Measurements from ENCODE around the gene FATE1. TPM values are rescaled to one million over a fixed set of nuclear protein-coding genes. Genes with fewer than 3 reads are reported as not detected.

The FATE1 gene
- total RNA-seq, 1 donor from 2014 or later: not detected

GRCh38 chrX:151742311-151742710 lies 26.5 kb downstream of the FATE1 start:
- peak; percentile 62 for FAIRE-seq
- H3K9me3 Mint-ChIP-seq (ENCODE audit: unreplicated experiment): peaks cover 2% of the 10 kb centered on the region
- H3K27ac Mint-ChIP-seq (ENCODE audit: unreplicated experiment): no peak overlapping the region

GRCh38 chrX:151743651-151744470 lies 28.0 kb downstream of the FATE1 start:
- H3K27me3 Mint-ChIP-seq (ENCODE audit: low read depth, unreplicated experiment): peaks cover 3% of the 10 kb centered on the region
- no peak overlapping the region for H2AFZ ChIP-seq (ENCODE audit: low read depth, low read length)
- H3K9me3 Mint-ChIP-seq (ENCODE audit: unreplicated experiment): peaks cover 2% of the 10 kb centered on the region
- no peak for TF ChIP-seq EZH2 (IDR thresholded peaks at IDR 0.05; ENCODE audit: insufficient read depth, low read length)
- H3K27ac Mint-ChIP-seq (ENCODE audit: unreplicated experiment): no peak overlapping the region
- no peaks in the 10 kb centered on the region for H3K79me2 ChIP-seq (ENCODE audit: insufficient read depth, low read length)
- no peak overlapping the region for H3K4me3 ChIP-seq (ENCODE audit: insufficient read depth, low read depth, low read length)
- H3K27me3 ChIP-seq (ENCODE audit: insufficient read depth, low read length): no peaks in the 10 kb centered on the region
- DNase-seq (ENCODE audit: low read depth) (no peak), FAIRE-seq (no peak)
- H3K27ac ChIP-seq (ENCODE audit: low read depth, low read length): no peak overlapping the region
- no peaks in the 10 kb centered on the region for H3K4me1 ChIP-seq (ENCODE audit: insufficient read depth, low read length)
- no peaks in the 10 kb centered on the region for H4K20me1 ChIP-seq (ENCODE audit: insufficient read depth, low read length)
- no peak overlapping the region for H3K4me3 Mint-ChIP-seq (ENCODE audit: unreplicated experiment)
- no peaks in the 10 kb centered on the region for H3K36me3 ChIP-seq (ENCODE audit: insufficient read depth, low read length)
- H3K4me2 ChIP-seq (ENCODE audit: low read length): no peak overlapping the region
- no peaks in the 10 kb centered on the region for H3K9me3 ChIP-seq (ENCODE audit: insufficient read depth, low read depth, low read length)
- H3K36me3 Mint-ChIP-seq (ENCODE audit: low read depth, unreplicated experiment): no peaks in the 10 kb centered on the region
- H3K4me1 Mint-ChIP-seq (ENCODE audit: low read depth, unreplicated experiment): no peaks in the 10 kb centered on the region
- no peak overlapping the region for H3K9ac ChIP-seq (ENCODE audit: low read length)

More at GRCh38 chrX:151742311-151742710, 26.5 kb downstream of the FATE1 start:
- no peak overlapping the region for H3K4me2 ChIP-seq (ENCODE audit: low read length)
- no peaks in the 10 kb centered on the region for H3K9me3 ChIP-seq (ENCODE audit: insufficient read depth, low read depth, low read length)
- no peaks in the 10 kb centered on the region for H4K20me1 ChIP-seq (ENCODE audit: insufficient read depth, low read length)
- no peak overlapping the region for H2AFZ ChIP-seq (ENCODE audit: low read depth, low read length)
- no peak overlapping the region for H3K4me3 ChIP-seq (ENCODE audit: insufficient read depth, low read depth, low read length)
- no peaks in the 10 kb centered on the region for H3K36me3 Mint-ChIP-seq (ENCODE audit: low read depth, unreplicated experiment)
- no peak overlapping the region for H3K27ac ChIP-seq (ENCODE audit: low read depth, low read length)
- H3K4me1 Mint-ChIP-seq (ENCODE audit: low read depth, unreplicated experiment): no peaks in the 10 kb centered on the region
- TF ChIP-seq CTCF (IDR thresholded peaks at IDR 0.05; ENCODE audit: insufficient read depth, low read depth, low read length) (no peak), EZH2 (IDR thresholded peaks at IDR 0.05; ENCODE audit: insufficient read depth, low read length) (no peak)
- peaks cover 5% of the 10 kb centered on the region for H3K27me3 Mint-ChIP-seq (ENCODE audit: low read depth, unreplicated experiment)
- H3K4me3 Mint-ChIP-seq (ENCODE audit: unreplicated experiment): no peak overlapping the region
- H3K36me3 ChIP-seq (ENCODE audit: insufficient read depth, low read length): no peaks in the 10 kb centered on the region
- no peak overlapping the region for H3K9ac ChIP-seq (ENCODE audit: low read length)
- no peaks in the 10 kb centered on the region for H3K4me1 ChIP-seq (ENCODE audit: insufficient read depth, low read length)
- no peak for DNase-seq (ENCODE audit: low read depth)
- H3K27me3 ChIP-seq (ENCODE audit: insufficient read depth, low read length): no peaks in the 10 kb centered on the region
- no peaks in the 10 kb centered on the region for H3K79me2 ChIP-seq (ENCODE audit: insufficient read depth, low read length)

- Histone ChIP-seq H4K20me1 (ENCODE audit: insufficient read depth, low read length) (no peaks in the 10 kb centered on the region), H3K36me3 (ENCODE audit: insufficient read depth, low read length) (no peaks in the 10 kb centered on the region), H2AFZ (ENCODE audit: low read depth, low read length) (no peak overlapping the region), H3K4me2 (ENCODE audit: low read length) (no peak overlapping the region), H3K9me3 (ENCODE audit: insufficient read depth, low read depth, low read length) (no peaks in the 10 kb centered on the region), H3K79me2 (ENCODE audit: insufficient read depth, low read length) (no peaks in the 10 kb centered on the region), H3K27me3 (ENCODE audit: insufficient read depth, low read length) (no peaks in the 10 kb centered on the region), H3K27ac (ENCODE audit: low read depth, low read length) (no peak overlapping the region), H3K4me1 (ENCODE audit: insufficient read depth, low read length) (no peaks in the 10 kb centered on the region), H3K9ac (ENCODE audit: low read length) (no peak overlapping the region), H3K4me3 (ENCODE audit: insufficient read depth, low read depth, low read length) (no peak overlapping the region)
- DNase-seq (ENCODE audit: low read depth) (no peak), FAIRE-seq (no peak)
- Mint-ChIP-seq H3K4me1 (ENCODE audit: low read depth, unreplicated experiment) (no peaks in the 10 kb centered on the region), H3K27me3 (ENCODE audit: low read depth, unreplicated experiment) (peaks cover 3% of the 10 kb centered on the region), H3K9me3 (ENCODE audit: unreplicated experiment) (peaks cover 2% of the 10 kb centered on the region), H3K27ac (ENCODE audit: unreplicated experiment) (no peak overlapping the region), H3K4me3 (ENCODE audit: unreplicated experiment) (no peak overlapping the region), H3K36me3 (ENCODE audit: low read depth, unreplicated experiment) (no peaks in the 10 kb centered on the region)
- TF ChIP-seq EZH2 (IDR thresholded peaks at IDR 0.05; ENCODE audit: insufficient read depth, low read length) (no peak), CTCF (IDR thresholded peaks at IDR 0.05; ENCODE audit: insufficient read depth, low read depth, low read length) (no peak)
These were observed 29.8 kb downstream of the FATE1 start for GRCh38 chrX:151745651-151746050.
